Loucy (cell line): ENCODE data around the gene ZC2HC1B.

Experiments used
- CTCF ChIP-seq: fragments of 200-600 bp; sonication (generic); conservative IDR thresholded peaks from 2 replicates; pipeline ENCODE4 v1.5.1; 2014; ENCODE audit warnings: mild to moderate bottlenecking, antibody characterized with exemption, low read length
- EZH2phosphoT487 ChIP-seq: fragments of 200-600 bp; IDR thresholded peaks from 2 replicates; pipeline ENCODE4 v1.6.1; 2018; ENCODE audit warnings: antibody characterized with exemption, mild to moderate bottlenecking, moderate library complexity, borderline replicate concordance

DNA sequence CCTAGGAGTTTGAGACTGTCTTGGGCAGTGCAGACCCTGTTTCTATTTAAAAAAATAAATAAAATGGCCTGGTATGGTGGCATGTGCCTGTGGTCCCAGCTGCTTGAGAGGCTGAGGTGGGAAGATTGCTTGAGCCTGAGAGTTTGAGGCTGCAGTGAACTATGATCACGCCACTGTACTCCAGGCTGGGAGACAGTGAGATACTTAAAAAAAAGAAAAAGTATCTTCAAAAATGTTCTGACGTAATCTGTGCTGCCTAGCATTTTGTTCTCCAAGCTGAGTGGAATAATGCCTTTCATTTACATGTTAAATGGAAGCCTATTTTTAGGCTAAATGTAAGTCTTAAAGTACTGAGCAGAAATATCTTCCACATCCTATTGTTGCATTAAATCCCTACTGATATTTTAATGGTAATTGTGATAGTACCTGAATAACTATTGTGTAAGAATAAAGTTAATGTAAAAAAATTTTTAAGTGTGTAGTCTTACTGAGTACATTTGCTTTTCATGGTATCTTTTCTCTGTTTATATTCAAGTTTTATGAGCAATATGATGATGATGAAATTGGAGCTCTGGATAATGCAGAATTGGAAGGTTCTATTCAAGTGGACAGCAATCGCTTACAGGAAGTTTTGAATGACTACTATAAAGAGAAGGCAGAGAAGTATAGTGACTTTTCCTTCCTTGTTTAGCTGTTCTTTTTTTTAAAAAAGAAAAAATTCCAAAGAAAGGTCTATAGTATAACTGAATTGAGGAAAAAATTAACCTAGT, 4.2 kb upstream of the ZC2HC1B start:
- TF ChIP-seq CTCF: no peak
- no peak for TF ChIP-seq EZH2phosphoT487
